T47D (cell line): ENCODE data around the gene CTIF.

Experiments used
- DNase-seq, 2 experiments: peaks; one replicate each; pipeline versions ENCODE4 v3.0.0 to v3.0.0-alpha.2; 2011 to 2012; ENCODE audit warnings: low read depth in 1 of 2, low spot score in 1 of 2
- JUND ChIP-seq: IDR thresholded peaks from 2 replicates; pipeline ENCODE4 v1.6.1; 2012; ENCODE audit warnings: low read depth
- in situ Hi-C: cut with HindIII; loops from 2 replicates; pipeline ENCODE4 v1.10.0; 2016; ENCODE audit warnings: low sequenced_read_pairs, low pct_unique_long_range_greater_than_20kb

CTIF gene

DNA sequence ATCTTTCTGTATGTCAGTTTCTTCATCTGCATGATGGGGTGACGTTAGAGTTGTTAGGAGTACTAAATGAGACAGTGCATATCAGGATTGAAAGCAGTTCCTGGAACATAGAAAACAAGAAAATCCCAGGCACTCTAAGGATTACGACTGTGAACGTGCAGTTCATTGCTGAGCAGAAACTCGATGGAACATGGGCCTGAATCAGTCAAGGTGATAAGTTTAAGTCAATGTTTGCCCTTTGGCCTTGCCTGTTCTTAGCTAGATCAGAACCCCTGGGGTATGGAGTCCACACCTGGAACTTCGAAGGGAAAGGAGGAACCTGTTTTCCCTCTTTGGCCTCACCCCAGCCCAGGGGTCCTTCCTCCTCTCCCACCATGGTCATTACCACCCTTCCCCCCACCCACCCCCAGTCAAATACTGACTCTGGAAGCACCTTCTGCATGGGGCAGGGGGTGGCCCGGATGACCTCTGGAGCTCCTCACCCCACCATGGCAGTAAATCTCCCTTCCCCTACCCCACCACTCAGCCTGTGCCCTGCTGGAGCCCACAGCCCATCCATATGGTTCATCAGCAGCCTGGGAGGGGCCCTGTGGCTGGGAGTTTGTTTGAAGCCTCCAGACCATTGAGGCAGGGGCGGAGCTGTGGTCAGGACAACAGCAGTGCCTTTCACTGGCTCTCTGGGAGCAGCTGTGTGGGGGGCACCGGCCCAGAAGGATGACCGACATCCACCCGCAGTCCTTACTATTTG, 247.8 kb downstream of the CTIF start:
- in situ Hi-C loops, result no loop called here
- no peak for DNase-seq
- TF ChIP-seq JUND, result no peak

DNA sequence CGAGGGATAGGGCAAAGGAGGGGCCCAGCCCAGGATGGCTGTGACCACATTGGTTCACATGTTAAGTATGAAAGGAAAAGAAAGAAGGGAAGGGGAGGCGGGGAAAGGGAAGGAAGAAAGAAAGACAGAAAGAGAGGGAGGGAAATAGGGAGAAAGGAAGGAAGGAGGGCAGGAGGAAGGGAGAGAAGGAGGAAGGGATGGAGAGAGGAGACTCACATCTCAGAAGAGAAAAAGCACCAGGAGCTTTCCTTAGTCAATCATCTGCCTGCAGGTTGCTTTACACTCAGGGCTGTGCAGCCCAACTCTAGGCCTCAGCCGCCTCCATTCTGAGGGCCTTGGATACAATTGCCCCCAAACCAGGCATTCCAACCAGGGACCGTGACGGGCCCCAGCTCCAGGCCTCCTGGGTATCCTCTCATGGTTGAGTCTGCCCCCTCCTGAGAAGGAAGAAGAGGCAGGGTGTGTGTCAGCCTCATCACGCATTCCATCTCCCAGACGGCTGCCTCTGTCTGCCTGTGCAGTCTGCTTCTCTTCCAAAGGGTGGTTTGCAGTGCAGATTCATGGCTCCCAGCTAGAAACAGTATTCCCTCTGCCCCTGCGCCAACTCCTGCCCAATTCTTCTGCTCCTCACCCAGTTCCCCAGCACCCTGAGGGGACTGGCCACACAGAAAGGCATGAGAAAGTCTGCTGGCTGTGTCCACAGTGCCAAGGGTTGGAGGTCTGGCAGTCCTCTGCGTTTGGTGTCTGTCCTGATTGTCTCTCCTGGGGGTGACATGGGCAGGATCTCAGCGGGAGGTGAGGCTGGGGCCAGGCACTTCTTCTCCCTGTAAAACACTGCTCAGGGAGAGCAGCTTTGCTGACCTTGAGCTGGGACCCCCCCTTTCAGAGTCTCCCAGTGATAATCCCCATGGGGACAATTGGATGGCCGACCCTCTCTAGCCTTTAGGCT, 248.6 kb downstream of the CTIF start:
- DNase-seq, result peak; percentile 14 to 34
- TF ChIP-seq JUND, result no peak
- in situ Hi-C loops, result no loop called here

DNA sequence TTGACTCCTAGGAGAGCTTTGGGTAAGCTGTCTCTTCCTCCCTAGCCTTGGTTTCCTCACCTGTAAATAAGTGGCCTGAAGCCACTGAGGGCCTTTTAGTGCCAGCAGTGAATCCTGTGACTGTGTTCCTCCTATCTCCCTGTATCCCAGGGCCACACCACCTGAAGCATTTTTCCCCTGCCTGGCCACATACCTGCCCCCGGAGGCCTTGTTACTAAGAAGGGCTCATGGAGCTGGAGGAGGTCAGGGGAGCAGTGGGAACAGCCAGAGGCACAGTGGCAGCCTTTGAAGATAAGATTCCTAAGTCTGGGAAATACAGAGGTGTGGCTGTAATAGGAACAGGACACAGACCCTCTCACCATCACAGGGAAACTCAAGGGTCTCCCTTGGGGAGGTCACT, 249.5 kb downstream of the CTIF start:
- no peak for DNase-seq
- in situ Hi-C loops, result no loop called here
- TF ChIP-seq JUND, result no peak

DNA sequence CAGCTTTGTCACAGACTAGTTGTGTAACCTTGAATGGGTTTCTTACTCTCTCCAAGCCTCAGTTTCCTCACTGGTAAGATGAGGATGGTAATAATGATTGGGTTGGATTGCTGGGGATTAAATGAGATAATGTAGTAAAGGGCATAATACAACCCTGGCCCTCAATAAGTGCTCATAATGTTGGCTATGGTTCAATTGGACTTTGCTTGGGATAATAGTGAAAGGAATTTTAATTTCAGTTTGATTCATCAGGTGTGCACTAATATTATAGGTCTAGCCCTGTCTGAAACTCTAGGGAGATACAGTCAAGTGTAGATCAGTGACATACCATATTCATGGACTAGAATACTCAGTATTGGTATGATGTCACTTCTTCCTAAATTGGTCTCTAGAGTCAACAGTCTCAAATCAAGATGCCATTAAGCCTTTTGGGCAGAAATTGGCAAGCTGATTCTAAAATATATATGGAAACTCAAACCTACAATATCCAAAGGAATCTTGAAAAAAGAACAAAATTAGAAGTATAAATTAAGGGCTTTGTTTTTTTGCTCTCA, 250.5 kb downstream of the CTIF start:
- TF ChIP-seq JUND, result no peak
- in situ Hi-C loops, result no loop called here
- DNase-seq, result no peak

DNA sequence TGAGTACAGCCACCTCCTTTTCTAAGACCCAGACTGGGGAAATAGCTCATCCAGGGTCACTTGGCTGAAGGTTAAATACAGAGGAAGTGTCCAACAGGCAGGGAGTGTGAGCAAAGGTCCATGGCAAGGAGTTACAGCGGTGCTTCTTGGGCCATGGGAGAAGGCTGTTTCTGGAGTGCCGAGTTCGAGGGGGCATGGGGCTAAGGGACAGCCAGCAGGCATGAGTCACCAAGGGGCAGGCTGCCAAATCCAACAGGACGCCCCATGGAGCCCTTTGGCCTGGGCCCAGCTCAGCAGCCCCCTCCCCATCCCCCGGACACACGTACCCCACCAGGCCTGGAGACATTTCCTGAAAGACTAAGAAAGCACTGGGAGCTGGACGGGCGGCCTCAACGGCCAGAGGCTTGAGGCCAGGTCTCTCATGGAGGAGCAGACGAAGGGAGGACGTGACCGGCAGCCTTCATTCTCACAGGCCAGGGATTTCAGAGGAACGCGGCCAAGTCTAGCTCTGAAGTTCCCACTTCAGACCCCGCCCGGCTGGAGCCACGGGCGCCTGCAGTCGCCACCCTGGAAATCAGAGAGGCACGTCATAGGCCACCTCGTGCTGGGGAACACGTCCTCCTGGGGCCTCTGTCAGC, 251.5 kb downstream of the CTIF start:
- in situ Hi-C loops, result no loop called here
- no peak for TF ChIP-seq JUND
- no peak for DNase-seq

DNA sequence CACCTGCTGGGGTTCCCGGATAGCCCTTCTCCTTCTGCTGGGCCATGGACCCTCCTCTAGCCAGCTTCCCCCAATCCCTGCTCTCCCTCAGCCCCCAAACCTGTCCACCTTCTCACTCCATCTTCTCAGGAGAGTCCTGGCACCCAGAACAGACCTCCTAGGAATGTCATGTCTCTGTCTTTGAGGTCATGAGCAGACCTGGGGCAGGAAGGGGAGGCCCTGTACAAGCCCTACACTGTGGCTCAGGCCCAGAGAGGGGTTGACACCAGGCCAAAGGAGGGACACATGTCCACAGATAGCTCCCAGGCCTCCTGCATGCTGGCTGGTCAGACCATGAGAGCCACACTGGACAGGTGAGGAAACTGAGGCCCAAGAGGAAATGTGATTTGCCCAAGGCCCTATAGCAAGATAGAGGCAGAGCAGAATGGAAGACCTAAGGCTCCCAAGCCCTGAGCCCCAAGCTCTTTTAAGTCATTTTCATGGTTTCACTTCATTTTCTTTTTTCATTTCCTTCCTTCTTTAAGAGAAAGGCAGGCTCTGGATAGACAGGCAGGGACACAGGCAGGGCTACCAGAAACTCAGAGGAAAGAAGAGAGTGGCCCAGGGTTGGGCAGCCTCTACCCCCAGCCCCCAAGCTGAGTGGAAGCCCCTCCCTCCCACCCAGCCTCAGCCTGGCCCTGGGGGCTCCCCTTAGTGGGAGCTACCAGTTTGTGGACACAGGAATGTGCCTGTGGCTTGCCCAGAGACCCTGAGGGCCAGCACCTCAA, 252.2 kb downstream of the CTIF start:
- TF ChIP-seq JUND, result no peak
- DNase-seq, result no peak
- in situ Hi-C loops, result no loop called here

DNA sequence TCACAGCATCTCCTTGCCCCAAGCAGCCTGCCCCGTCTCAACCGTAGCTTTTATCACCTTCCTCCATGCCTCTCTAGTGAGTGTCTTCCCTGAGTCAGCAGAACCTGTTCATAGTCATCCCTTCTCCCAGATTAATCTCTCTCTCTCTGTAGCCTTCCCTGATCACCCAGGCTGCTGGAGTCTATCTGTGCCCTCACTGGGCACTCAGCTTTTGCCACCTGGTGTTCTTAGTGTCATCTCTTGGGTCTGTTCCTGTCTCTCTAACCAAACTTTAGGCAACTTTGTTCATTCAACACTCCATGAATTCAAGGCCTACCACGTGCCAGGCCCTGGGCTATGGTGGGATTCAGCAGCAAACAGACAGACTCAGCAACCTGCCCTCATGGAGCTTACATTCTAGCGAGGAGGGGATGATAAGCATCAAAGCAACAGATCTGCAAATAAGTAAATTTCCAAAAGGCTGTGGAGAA, 252.8 kb downstream of the CTIF start:
- TF ChIP-seq JUND, result no peak
- in situ Hi-C loops, result no loop called here
- no peak for DNase-seq

DNA sequence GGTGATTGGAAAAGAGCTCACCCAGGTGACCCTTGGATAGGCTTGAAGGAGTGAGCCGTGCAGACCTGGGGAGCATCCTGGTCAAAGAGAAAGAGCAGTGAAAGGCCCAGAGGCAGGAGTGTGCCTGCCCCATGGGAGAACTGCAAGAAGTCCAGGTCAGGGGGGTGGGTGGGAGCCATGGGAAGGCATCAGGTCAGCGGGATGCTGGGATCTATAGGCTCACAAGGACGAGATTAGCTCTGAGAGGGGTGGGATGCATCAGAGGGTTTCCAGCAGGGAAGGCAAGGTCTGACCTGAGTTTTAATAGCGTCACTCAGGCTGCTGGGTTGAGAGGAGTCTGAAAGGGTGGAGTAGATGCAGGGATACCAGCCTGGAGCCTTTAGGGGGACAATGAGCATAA, 253.3 kb downstream of the CTIF start:
- no peak for DNase-seq
- in situ Hi-C loops, result no loop called here
- TF ChIP-seq JUND, result no peak

DNA sequence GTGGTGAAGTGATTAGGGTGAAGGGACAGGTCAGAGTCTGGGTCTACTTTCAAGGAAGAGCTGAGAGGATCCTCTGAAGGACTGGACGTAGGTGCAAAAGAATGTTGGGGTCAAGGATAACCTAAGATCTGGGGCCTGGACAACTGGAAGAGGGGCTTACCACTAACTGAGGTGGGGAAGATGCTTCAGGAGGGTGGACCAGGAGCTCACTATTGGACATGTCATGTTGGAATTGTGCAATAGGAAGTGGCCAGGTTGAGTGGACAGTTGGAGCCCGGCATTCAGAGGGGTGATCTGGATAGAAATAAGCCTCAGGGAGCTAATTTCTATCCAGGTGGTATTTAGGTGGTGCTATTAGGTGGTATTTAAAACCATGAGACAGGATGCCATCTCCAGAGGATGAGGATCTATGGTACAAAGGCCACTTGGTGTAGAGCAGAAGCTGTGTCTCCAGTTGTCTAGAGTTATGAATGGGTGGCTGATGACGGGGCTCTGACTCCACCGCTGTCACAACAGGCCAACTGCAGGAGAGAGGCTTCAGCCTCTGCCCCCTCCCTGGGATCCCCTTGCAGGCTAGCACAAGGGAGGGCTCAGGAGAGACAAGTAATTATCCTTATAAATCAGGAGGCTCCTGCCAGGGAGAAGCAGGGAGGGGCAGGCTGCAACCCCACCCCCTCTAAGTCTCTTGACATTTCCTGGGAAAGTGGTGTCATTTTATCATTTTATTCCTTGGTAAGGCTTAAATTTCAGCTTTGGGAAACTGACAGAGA, 254.0 kb downstream of the CTIF start:
- no peak for TF ChIP-seq JUND
- no peak for DNase-seq
- in situ Hi-C loops, result no loop called here

DNA sequence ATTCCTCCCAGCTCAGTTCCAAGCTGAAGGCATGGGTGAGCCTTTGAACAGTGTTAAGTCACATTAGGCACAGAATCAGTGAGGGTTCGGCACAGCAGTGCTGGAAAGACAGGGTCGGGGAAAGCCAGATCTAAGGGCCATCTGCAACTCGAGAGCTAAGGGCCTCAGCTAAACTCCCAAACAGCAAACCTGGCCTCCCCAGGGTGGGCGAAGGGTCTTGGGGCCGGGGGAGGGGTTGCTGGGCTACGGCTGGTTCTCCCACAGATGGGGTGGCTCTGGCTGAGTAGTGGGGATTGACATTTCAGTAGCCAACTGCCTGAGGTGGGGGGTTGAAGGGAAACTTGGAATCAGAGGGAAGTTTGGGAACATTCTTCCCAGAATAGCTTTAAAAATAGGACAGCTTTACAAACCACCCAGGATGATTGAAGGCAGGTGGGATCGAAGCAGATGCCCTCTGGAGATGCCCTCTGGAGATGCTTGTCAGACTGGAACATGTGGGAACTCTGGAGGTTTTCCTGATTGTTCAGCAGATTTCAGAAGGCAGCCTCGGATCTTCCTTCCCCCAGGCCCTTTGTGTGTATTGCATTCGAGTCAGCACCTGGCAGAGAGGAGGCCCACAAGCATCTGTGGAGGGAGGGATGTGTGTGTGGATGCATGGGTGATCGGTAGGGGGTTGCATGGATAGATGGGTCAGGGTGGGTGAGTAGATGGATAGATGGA, 255.6 kb downstream of the CTIF start:
- TF ChIP-seq JUND, result no peak
- in situ Hi-C loops, result no loop called here
- DNase-seq, result no peak

DNA sequence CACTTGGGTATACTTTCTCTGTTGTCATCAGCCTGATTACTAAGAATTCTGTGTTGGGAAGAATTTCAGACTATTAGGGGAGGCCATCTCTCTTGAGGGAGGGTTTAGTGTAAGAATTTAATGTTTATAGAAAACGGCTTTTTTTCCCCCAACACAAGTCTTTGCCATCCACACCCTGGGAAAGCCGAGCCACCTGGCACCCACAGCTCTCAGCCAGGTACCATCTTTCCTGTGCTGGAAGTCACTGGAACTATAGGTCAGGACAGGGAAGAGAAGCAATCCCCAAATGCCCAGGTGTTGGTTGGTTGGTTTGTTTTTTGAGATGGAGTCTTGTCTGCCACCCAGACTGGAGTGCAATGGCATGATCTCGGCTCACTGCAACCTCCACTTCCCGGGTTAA, 256.9 kb downstream of the CTIF start:
- no peak for TF ChIP-seq JUND
- in situ Hi-C loops, result no loop called here
- DNase-seq, result no peak
